GM21447 (cell line): ENCODE measurements around the gene RPE.

Source experiments
- ATAC-seq: cut with Tn5 transposase; IDR thresholded peaks from one replicate; pipeline ENCODE4 v1.9.1; 2021; ENCODE audit not compliant: unreplicated experiment

The RPE gene

GRCh38 chr2:210000464-210001324, 1.7 kb upstream of the RPE start:
- ATAC-seq = no peak

- ATAC-seq = no peak
Measured at GRCh38 chr2:210003359-210003758, 921 bp downstream of the RPE start.

- no peak for ATAC-seq
Measured at GRCh38 chr2:210004881-210005280, 2.4 kb downstream of the RPE start.

- ATAC-seq = no peak
Measured at GRCh38 chr2:210007895-210008294, 5.5 kb downstream of the RPE start.

- no peak for ATAC-seq
Measured at GRCh38 chr2:210009126-210009525, 6.7 kb downstream of the RPE start.

GRCh38 chr2:210009896-210010295, 7.5 kb downstream of the RPE start:
- no peak for ATAC-seq

GRCh38 chr2:210020138-210020537, 17.7 kb downstream of the RPE start:
- ATAC-seq = no peak

- no peak for ATAC-seq
Measured at GRCh38 chr2:210022824-210023223, 20.4 kb downstream of the RPE start.

- ATAC-seq = no peak
Measured at GRCh38 chr2:210027608-210028007, 25.2 kb downstream of the RPE start.

- no peak for ATAC-seq
Measured at GRCh38 chr2:210028178-210028577, 25.7 kb downstream of the RPE start.

- no peak for ATAC-seq
Measured at GRCh38 chr2:210034087-210034683, 31.7 kb downstream of the RPE start.

GRCh38 chr2:210035679-210036078, 33.2 kb downstream of the RPE start:
- no peak for ATAC-seq

GRCh38 chr2:210038078-210038477, 35.6 kb downstream of the RPE start:
- ATAC-seq = no peak

- no peak for ATAC-seq
Measured at GRCh38 chr2:210046851-210047500, 44.5 kb downstream of the RPE start.

GRCh38 chr2:210049831-210050230, 47.4 kb downstream of the RPE start:
- no peak for ATAC-seq

GRCh38 chr2:210050885-210051284, 48.4 kb downstream of the RPE start:
- no peak for ATAC-seq

- no peak for ATAC-seq
Measured at GRCh38 chr2:210054696-210055095, 52.3 kb downstream of the RPE start.

GRCh38 chr2:210055825-210056224, 53.4 kb downstream of the RPE start:
- no peak for ATAC-seq

GRCh38 chr2:210063306-210063705, 60.9 kb downstream of the RPE start:
- ATAC-seq = no peak
